GM21528 (cell line): ENCODE results near the gene TMEM212.
"Not testable (repeated sequence)": the region's sequence is repeated elsewhere in the genome, so short reads cannot be mapped to it uniquely, and the experiment has no call there.

Source experiments
- ATAC-seq: cut with Tn5 transposase; IDR thresholded peaks from one replicate; pipeline ENCODE4 v1.9.1; 2021; ENCODE audit warnings: mild to moderate bottlenecking, moderate library complexity; ENCODE audit not compliant: unreplicated experiment, low FRiP score

The TMEM212 gene

DNA sequence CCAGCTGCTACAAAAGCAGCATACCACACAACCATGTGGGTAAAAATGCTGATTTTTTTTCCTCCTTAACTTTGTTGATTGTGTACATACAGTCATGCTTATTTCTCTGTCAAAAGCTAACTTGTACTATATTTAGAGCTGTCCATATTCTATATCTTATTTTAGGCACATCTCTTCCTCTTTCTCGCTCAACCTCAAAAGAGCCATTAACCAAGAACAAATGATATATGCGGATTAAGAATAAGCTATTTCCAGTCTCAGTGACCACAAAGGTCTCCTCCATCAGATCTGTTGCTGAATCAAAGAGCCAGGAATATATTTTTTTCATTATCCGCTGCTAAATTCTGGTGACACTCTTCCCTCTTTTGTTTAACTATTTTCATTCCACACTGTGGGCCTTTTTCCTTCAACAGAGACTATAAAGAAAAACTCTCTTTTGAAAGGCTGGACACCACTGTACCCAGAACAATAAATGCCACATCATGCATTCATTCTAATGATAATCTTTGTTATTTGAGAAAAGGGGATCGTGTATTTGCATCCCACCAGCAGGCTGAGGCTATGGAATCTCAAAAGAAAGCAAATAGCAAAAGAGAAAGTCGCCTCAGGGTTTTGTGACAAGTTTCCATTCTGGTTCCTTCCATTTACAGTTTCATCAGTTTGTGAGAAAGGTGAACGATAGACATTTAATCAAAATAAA is 8.0 kb downstream of the TMEM212 start:
- ATAC-seq, result no peak

DNA sequence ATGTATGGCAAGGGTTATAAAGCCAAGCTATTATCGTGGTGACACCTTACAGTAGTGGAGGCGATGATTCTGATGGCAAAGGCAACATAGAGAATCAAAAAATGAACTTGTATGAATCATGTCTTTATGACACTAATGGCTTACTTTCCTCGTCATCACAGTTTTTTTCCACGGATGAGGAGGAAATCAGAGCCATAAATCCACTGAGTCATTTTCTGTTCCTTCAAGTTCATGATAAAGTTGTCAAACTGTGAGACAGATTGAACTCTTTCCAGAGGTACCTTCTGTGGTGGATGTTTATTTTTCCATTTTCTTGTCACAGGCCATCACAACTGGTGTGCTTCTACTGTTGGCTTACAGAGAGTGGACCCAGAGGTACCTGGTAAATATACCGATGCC is 8.5 kb downstream of the TMEM212 start:
- ATAC-seq, result no peak

DNA sequence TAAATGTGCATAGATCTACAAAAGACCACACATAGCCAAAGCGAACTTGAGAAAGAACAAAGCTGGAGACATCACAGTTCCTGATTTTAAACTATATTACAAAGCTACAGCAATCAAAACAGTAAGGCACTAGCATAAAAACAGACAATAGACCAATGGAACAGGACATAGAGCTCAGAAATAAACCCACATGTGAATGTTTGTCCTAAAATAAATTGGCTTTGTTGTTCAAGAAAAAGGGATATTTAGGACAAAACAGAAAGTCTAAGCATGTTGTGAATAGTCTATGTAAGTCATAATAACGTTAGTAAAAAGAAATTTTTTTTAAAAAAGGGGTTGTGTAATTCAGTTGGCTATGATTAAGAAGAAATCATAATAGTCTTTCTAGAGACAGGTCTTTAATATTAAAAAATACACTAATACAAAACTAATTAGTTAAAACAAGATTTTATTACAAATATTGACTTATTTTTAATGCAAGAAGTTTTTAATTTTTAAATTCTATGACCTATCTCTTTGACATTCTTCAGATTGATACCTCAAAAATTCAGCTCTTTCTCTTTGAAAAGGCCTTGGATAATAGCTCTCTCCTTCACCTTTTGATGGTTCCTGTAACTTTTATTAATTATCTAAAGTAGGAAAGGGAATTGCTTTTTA is 11.6 kb downstream of the TMEM212 start:
- ATAC-seq, result no peak

- not testable (repeated sequence) for ATAC-seq
These were observed 15.6 kb downstream of the TMEM212 start for GRCh38 chr3:171858770-171859169.

- no peak for ATAC-seq
These were observed 17.8 kb downstream of the TMEM212 start for GRCh38 chr3:171860830-171861535.

- no peak for ATAC-seq
These were observed 19.2 kb downstream of the TMEM212 start for GRCh38 chr3:171862392-171862791.

- ATAC-seq, result no peak
These were observed 19.9 kb downstream of the TMEM212 start for GRCh38 chr3:171862993-171863521.

DNA sequence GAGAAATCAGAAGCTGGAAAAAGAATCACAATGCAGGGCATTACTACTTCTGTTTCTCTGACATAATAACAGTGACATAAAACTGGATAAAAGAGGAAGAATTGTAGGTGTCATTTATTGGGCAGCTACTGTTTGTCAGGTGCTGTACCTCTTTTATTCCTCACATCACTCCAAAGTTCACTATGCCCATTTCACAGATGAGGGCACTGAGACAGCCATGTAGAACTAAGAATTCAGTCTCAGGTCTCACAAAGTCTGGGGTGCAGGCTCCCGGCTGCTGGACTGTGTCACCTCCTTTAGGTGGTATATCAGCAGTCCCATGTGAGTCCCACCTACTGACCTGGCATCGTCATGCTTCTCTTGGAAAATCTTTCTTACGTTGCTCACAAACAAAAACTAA is 20.8 kb downstream of the TMEM212 start:
- ATAC-seq, result no peak

DNA sequence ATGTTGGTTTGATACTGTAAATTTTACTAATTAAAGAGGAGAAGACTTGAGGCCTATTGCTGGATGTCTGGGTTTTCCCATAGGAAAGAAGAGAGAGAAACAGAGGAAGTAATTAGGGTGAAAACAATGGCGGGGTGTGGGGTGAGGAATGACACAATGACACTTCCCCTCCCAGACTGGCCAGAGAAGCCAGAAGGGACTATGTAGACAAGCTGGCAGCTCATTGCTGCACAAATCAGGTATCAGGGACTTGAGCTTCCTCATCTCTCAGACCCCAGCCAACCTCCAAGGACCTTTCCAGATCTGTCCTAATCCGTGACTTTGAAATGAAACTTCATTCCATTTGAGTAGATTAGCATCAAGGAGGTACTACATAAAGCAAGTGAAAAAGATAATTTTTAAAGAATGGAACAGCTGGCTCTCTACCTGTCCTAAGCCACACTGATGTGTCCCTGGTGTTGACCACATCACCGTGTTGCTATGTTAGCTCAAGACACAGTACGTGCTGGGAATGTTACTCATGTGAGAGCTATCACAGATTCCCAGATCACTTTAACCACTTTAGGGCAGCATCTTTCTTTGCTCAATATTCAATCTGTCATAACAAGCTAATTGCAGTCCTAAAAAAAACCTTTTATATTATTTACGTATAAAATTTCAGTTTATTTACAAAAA is 22.2 kb downstream of the TMEM212 start:
- ATAC-seq, result no peak

- ATAC-seq, result no peak
These were observed 24.8 kb downstream of the TMEM212 start for GRCh38 chr3:171867981-171868380.

DNA sequence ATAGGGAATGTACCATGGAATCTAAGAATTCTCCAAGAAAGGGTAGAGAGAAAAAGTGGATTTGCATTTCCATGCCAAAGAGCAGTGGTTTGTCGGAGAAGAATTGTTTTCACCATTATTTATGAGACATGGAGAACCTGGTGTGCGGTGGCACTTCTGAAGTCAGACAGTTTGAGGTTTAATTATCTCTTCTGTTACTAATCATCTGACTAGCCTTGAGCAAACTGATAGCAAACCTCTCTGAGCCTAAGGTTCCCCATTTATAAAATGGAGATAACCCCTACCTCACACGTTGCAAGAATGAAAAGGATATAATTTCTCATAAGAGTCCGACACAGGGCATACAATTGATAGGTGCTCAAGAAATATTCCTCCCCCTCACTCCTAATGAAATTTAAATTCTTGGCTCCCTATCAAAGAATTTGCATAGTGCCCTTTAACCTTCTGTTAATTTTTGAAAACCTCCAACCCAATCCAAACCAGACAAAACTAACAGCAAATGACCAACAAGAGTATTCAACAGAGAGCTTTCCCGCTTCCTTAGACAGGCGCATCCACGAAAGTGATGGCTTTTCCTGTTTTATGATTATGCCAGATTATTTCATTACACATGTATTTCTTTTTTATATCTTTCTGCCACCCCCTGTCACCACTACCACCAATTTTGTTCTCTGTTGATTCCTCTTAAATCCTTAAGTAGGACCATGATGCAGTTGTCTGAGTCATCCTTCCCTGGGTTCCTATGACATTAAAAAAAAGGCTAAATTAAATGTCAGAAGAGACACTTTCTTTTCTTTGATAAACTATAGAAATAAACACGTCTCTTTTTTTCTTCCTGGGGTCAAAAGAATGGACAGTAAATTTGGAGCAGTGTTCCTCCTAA is 28.5 kb downstream of the TMEM212 start:
- no peak for ATAC-seq

DNA sequence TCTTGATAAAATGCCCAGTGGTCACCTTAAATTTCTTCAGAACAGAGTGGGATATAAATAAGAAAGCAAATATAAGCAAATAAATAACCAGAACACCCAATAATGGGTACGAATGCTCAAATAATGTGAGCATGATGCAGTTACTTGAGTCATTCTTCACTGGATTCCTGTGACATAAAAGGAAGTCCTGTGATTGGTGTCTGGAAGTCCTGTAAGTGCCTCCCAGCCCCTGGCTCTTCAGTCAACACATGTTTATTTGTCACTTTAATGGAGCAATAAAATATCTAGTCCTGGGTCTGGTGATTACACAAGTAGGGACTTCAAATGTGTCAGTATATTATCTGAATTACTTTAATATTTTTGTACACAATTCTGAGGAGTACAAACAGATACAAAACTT is 30.4 kb downstream of the TMEM212 start:
- ATAC-seq, result no peak

GRCh38 chr3:171874251-171874681 is 31.1 kb downstream of the TMEM212 start:
- no peak for ATAC-seq

DNA sequence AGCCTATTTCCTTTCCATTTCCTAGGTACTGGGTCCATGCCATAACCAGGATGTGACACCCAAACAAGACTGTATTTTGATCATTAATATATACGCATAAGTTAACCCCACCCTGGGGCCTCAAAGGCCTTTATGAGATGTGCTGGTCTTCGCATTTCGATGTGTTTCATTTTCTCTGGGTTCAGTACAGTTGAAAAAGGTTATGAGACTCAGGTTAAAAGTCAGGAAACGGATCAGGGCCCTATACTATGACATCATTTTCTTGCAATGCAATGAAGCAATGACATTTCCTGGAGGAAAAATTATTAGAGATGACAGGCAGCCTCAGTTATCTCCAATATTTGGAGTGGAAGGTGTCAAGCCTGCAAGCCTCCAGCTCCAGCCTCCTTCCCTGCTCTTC is 31.7 kb downstream of the TMEM212 start:
- no peak for ATAC-seq

DNA sequence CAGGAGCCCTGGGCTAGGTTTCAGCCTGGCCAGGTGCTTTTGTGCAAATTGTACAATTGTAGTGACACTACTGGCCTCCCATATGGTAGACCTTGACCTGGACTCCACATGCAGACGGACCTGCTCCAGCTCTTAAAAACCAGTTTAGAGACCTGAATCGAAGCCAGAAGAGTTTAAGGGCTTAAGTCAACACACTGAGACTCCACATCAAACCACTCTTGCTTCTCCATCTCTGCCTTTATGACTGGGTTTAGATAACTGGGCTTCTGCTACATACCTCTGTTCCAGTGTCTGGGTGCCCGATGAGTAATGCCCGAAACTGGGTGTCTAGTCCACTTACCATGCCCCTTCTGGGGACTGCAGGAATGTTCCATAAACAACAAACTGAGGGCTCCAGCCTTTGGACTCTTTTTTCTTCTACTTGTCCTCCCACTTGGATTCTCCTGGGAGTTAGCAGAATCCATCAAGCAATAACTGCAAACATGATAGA is 32.8 kb downstream of the TMEM212 start:
- no peak for ATAC-seq

DNA sequence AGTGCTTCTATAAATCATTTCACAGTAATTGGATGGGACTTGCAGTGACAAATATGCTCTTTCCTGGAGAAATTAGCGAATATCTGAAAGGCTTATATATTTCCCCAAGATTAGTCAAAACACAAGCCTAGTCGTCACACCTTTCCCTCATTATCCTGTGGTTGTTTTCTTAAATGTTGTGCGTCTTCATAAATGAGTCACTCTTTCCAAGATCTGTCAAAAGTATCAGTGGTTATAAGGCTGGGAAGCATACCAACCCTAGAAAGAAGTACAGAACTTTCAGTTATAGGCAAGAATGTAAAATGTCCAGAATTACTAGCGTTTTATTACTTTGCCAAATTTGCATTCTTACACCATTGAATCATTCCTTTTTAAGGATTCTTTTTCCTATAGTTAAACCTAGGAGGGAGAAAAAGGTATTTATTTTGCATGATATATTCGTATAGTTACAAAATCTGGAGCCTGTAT is 33.6 kb downstream of the TMEM212 start:
- no peak for ATAC-seq

DNA sequence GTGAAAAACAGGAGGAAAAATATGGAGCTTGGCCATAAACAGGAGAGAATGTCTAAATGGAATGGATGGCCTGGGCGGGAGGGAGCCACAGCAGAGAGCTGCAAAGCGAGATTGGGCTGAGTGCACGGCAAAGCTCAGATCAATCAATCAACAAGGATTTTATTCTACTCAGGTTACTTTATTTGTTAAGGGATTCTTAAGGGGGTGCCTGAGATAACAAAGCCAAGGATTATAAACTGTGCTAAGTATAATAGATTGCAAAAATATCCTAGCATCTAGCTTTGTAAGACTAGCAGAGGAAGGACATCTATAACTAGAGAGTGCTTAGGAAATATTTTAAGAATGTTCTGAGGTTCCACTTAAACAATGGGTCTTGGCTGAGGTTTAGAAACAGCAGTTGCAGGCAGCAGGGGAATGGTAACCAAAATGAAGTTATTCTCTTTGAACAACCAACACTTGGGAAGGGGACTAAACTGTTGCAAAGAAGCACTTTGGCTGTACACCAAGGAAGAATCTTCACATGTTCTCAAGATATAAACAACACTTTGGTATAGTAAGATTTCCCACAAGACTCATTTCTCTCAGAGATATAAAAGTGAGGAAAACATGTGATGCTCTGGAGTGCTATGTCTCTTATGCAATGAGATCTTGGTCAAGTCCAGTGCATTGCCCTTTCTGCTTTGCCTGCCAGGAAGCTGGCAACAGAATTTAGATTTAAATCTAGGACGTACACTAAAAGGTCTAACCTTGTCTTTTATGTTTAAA is 35.5 kb downstream of the TMEM212 start:
- no peak for ATAC-seq

DNA sequence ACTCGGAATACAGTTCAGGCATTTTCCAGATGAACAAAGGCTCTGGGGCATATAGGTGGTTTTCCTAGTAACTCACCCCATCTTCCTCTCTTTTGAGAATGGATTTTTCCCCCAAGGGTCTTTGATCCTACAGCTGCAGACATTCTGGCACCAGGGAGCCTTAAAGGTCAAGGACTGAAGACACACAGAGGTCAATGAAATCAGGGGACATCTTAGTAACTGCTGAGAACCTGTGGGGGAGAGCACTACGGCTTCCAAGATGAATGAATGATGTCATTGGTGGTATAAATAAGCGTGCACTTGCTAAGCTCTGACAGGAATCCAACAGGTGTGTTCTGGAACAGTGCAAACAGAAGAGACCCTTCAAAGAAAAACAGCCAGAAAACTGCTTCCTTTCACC is 36.3 kb downstream of the TMEM212 start:
- ATAC-seq, result no peak
